ENCODE results near the gene KCTD3. TPM values are rescaled to one million over a fixed set of nuclear protein-coding genes. Genes with fewer than 3 reads are reported as not detected.

Gene KCTD3
- total and polyA plus RNA-seq, 2 donors (not counting 1 experiment from before 2014, with no cell fraction given) = 2.3 to 3.0 TPM

DNA sequence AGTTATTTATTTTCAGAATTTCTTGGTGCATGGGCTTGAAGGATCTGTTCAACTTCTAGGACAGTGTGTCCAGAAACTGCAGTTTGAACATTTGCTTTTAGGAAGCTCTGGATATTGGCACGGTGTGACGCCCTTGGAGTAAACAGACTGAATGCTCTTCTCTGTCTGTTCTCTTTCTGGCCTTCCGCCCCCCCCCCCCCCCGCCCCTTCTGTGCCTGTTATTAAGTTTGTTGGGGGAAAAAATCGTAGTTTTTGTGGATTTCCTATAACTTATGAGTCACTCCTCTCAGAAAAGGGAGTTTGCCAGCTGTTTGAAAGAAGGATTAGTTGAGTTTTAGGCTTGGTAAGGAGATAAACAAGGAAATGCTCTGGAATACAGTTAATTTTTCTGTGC lies 1.2 kb downstream of the KCTD3 start:
- ATAC-seq (ENCODE audit: low read depth) (no peak), DNase-seq (no peak)
- H3K9me3 Mint-ChIP-seq (ENCODE audit: insufficient read depth) = no peaks in the 10 kb centered on the region
- Histone ChIP-seq H3K4me1 (ENCODE audit: control insufficient read depth in 2 of 2, insufficient read depth in 2 of 2, low read length in 2 of 2) (peaks cover 6 to 11% of the 10 kb centered on the region in 2 donors), H3K4me3 (ENCODE audit: control extremely low read depth in 1 of 5, extremely low read depth in 1 of 5, insufficient read depth in 1 of 5, low read depth in 2 of 5, low read length in 4 of 5) (peak overlapping the region; percentile 65 to 84 (median 69)), H4K20me1 (ENCODE audit: control insufficient read depth, insufficient read depth, low read length, poor library complexity, severe bottlenecking) (no peaks in the 10 kb centered on the region), H3K9me3 (ENCODE audit: control extremely low read depth in 1 of 3, control insufficient read depth in 2 of 3, insufficient read depth in 1 of 3, low read length in 2 of 3) (no peaks in the 10 kb centered on the region), H3K27ac (ENCODE audit: low read length in 2 of 2) (no peak overlapping the region), H3K4me2 (replicated peaks; ENCODE audit: low read depth, low read length, poor library complexity, severe bottlenecking) (peak overlapping the region; percentile 74), H3K27me3 (replicated peaks in 1 of 4; ENCODE audit: control extremely low read depth in 1 of 4, control insufficient read depth in 3 of 4, insufficient read depth in 4 of 4, low read length in 3 of 4) (peaks cover 0 to 3% (median 0%) of the 10 kb centered on the region in 4 experiments), H3K79me2 (ENCODE audit: control insufficient read depth, insufficient read depth, low read length) (peaks cover 26% of the 10 kb centered on the region), H3K9ac (ENCODE audit: low read length) (peak overlapping the region; percentile 71), H2AFZ (ENCODE audit: insufficient read depth, low read depth, low read length, poor library complexity, severe bottlenecking) (peak overlapping the region; percentile 81), H3K36me3 (replicated peaks in 1 of 2; ENCODE audit: control extremely low read depth in 1 of 2, control insufficient read depth in 1 of 2, extremely low read depth in 1 of 2, insufficient read depth in 2 of 2, low read length in 1 of 2) (no peaks in the 10 kb centered on the region)
- peak overlapping the region; percentile 93 for H3K4me3 Mint-ChIP-seq
- intact Hi-C loops (cut with micrococcal nuclease) = no loop called here
- CTCF ChIA-PET = interaction anchor here (0.5 to 1.2 kb wide), 2 partner anchors 42 to 162 kb away, joined by 3 read pairs; no protein-coding TSS in a partner anchor
- WGBS (ENCODE audit: insufficient coverage) = no CpG with 5 or more reads among the region's 5 CpGs
- H3K27ac Mint-ChIP-seq = peak overlapping the region; percentile 39
- peaks cover 31% of the 10 kb centered on the region for H3K4me1 Mint-ChIP-seq
- no peak for TF ChIP-seq EZH2 (IDR thresholded peaks at IDR 0.05; ENCODE audit: borderline replicate concordance, insufficient read depth, low read depth, low read length, poor library complexity, severe bottlenecking)
- TF ChIP-seq, protein P1, sequence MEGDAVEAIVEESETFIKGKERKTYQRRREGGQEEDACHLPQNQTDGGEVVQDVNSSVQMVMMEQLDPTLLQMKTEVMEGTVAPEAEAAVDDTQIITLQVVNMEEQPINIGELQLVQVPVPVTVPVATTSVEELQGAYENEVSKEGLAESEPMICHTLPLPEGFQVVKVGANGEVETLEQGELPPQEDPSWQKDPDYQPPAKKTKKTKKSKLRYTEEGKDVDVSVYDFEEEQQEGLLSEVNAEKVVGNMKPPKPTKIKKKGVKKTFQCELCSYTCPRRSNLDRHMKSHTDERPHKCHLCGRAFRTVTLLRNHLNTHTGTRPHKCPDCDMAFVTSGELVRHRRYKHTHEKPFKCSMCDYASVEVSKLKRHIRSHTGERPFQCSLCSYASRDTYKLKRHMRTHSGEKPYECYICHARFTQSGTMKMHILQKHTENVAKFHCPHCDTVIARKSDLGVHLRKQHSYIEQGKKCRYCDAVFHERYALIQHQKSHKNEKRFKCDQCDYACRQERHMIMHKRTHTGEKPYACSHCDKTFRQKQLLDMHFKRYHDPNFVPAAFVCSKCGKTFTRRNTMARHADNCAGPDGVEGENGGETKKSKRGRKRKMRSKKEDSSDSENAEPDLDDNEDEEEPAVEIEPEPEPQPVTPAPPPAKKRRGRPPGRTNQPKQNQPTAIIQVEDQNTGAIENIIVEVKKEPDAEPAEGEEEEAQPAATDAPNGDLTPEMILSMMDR (IDR thresholded peaks at IDR 0.05) = no peak
- H3K27me3 Mint-ChIP-seq = peaks cover 13% of the 10 kb centered on the region
- POLR2A ChIA-PET = no interaction called here

DNA sequence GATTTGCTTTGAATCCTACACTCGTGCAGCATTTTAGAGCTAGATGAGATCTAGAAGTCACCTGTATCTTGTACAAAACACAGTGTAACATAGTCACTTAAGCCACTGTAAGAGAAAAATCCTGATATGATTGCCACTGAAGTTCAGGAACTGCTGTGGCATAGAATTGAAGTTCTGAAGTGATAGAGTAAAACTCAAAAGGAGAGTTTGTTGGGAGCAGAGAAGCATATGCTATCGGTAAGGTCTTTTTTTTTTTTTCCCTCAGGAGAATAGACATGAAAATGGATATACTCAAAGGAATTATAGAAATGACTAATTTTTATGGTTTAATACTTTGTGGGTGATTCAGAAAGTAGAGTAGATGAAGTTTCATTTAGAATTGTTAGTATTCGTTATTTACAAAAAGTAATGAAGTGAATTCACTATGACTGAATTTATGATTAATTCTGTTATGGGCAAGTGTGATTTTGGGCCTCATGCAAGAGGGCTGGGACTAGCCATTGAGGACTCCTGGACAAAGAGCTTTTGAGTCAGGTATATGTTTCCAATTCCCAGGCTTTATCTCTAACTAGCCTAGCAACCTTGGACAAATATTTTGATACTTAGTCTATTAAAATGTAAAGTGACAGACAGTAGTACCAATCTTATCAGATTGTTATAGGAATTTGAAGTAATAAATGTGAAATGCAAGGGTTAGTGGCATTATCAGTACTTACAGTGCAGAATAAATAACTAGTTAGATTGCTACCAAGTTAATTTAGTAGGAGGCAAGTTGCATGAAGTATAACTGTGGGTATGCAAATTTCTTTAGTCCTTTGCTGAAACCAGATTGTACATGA lies 3.1 kb downstream of the KCTD3 start:
- DNase-seq = no peak
- peaks cover 31% of the 10 kb centered on the region for H3K4me1 Mint-ChIP-seq
- Histone ChIP-seq H4K20me1 (ENCODE audit: control insufficient read depth, insufficient read depth, low read length, poor library complexity, severe bottlenecking) (no peaks in the 10 kb centered on the region), H3K4me2 (replicated peaks; ENCODE audit: low read depth, low read length, poor library complexity, severe bottlenecking) (no peak overlapping the region), H3K9ac (ENCODE audit: low read length) (no peak overlapping the region), H3K36me3 (replicated peaks in 1 of 2; ENCODE audit: control extremely low read depth in 1 of 2, control insufficient read depth in 1 of 2, extremely low read depth in 1 of 2, insufficient read depth in 2 of 2, low read length in 1 of 2) (no peaks in the 10 kb centered on the region), H3K4me3 (ENCODE audit: control extremely low read depth in 1 of 5, extremely low read depth in 1 of 5, insufficient read depth in 1 of 5, low read depth in 2 of 5, low read length in 4 of 5) (no peak overlapping the region), H3K27ac (ENCODE audit: low read length in 2 of 2) (no peak overlapping the region), H2AFZ (ENCODE audit: insufficient read depth, low read depth, low read length, poor library complexity, severe bottlenecking) (no peak overlapping the region), H3K79me2 (ENCODE audit: control insufficient read depth, insufficient read depth, low read length) (peaks cover 26% of the 10 kb centered on the region), H3K27me3 (replicated peaks in 1 of 4; ENCODE audit: control extremely low read depth in 1 of 4, control insufficient read depth in 3 of 4, insufficient read depth in 4 of 4, low read length in 3 of 4) (peaks cover 0 to 3% (median 0%) of the 10 kb centered on the region in 4 experiments), H3K4me1 (ENCODE audit: control insufficient read depth in 2 of 2, insufficient read depth in 2 of 2, low read length in 2 of 2) (peaks cover 6 to 11% of the 10 kb centered on the region in 2 donors), H3K9me3 (ENCODE audit: control extremely low read depth in 1 of 3, control insufficient read depth in 2 of 3, insufficient read depth in 1 of 3, low read length in 2 of 3) (no peaks in the 10 kb centered on the region)
- no peak for ATAC-seq (ENCODE audit: low read depth)
- POLR2A ChIA-PET = no interaction called here
- H3K27ac Mint-ChIP-seq = no peak overlapping the region
- intact Hi-C loops (cut with micrococcal nuclease) = no loop called here
- 67% methylated on average over 1 of the region's 3 CpGs for WGBS (ENCODE audit: insufficient coverage)
- no peaks in the 10 kb centered on the region for H3K9me3 Mint-ChIP-seq (ENCODE audit: insufficient read depth)
- peaks cover 13% of the 10 kb centered on the region for H3K27me3 Mint-ChIP-seq
- TF ChIP-seq EZH2 (IDR thresholded peaks at IDR 0.05; ENCODE audit: borderline replicate concordance, insufficient read depth, low read depth, low read length, poor library complexity, severe bottlenecking) = no peak
- TF ChIP-seq, protein P1 (IDR thresholded peaks at IDR 0.05) = no peak
- no peak overlapping the region for H3K4me3 Mint-ChIP-seq
- CTCF ChIA-PET = interaction anchor here (0.7 kb wide), 1 partner anchor 9 kb away, joined by 4 read pairs; no protein-coding TSS in a partner anchor
